ENCODE data around the gene ZNF354B.
"Not testable (repeated sequence)": the region's sequence is repeated elsewhere in the genome, so short reads cannot be mapped to it uniquely, and the experiment has no call there.

ZNF354B gene

DNA sequence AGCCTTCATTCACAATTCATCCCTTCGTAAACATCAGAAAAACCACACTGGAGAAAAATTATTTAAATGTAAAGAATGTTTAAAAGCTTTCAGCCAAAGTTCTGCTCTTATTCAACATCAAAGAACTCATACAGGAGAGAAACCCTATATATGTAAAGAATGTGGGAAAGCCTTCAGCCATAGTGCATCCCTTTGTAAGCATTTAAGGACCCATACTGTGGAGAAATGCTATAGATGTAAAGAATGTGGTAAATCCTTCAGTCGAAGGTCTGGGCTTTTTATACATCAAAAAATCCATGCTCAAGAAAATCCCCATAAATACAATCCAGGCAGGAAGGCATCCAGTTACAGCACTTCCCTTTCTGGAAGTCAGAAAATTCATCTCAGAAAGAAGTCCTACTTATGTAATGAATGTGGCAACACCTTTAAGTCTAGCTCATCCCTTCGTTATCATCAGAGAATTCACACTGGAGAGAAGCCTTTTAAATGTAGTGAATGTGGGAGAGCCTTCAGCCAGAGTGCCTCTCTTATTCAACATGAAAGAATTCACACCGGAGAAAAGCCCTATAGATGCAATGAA lies 23.5 kb downstream of the ZNF354B start:
- not testable (repeated sequence) for DNase-seq (ENCODE audit: low read depth in 2 of 2)

DNA sequence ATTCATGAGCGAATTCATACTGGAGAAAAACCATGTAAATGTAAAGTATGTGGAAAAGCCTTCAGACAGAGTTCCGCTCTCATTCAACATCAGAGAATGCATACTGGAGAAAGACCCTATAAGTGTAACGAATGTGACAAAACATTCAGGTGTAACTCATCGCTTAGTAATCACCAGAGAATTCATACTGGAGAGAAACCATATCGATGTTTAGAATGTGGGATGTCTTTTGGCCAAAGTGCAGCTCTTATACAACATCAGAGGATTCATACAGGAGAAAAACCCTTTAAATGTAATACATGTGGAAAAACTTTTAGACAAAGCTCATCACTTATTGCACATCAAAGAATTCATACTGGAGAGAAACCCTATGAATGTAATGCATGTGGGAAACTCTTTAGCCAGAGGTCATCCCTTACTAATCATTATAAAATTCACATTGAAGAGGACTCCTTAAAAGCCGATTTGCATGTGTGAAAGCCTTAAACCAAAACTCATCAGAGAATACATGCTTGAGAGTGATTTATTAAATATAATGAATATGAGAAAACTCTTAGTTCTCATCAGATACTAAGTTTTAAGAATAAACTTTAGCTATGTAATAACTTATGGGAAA lies 24.2 kb downstream of the ZNF354B start:
- DNase-seq (ENCODE audit: low read depth in 2 of 2), result no peak

DNA sequence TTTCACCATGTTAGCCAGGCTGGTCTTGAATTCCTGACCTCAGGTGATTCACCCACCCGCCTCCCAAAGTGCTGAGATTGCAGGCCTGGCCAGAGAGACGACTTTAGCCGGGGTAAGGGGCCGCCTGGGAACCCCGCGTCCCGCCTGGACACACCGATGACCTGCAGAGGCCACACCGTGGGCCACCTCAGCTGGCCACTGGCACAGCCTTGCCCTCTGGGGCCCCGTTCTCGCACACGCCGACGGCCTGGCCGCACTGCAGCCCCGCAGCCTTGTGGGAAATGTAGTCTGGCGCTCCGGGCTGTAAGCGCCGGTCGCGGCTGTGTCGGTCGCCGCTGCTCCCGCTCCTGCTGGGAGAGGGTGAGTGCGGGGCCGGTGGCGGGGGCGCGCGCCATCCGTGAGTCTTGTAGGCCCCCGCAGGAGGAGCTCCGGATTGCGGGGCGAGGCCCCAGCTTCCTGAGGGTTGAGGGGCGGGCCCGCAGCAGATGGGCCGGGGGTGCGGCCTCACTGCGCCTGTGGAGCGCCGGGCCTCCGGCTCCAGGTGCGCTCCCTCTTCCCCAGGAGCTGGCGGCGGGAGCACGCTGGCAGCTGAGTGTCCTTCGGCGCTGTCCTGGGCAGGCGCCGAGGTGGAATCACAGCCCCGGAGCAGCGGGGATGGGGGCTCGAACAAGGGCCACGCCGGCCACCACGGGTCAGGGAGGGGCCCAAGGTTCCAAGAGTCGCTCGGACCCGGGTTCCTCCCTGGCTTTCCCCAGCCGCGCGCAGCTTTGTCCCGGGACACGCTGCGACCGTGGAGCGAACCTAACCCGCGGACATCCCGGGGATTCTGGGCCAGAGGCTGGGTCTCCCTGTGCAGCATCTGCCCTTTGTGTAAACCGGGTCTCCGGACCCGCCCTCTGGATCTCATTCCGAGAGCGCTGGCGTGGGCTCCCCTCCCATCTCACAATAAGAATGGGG lies 36.1 kb downstream of the ZNF354B start, which contains the start of gene ZFP2:
Gene ZFP2, plus strand, starts transcription at position 299 of the 957 bp plus-strand sequence. CDS start 35,401 bp downstream, outside the sequence.
- DNase-seq (ENCODE audit: low read depth in 2 of 2), result no peak

DNA sequence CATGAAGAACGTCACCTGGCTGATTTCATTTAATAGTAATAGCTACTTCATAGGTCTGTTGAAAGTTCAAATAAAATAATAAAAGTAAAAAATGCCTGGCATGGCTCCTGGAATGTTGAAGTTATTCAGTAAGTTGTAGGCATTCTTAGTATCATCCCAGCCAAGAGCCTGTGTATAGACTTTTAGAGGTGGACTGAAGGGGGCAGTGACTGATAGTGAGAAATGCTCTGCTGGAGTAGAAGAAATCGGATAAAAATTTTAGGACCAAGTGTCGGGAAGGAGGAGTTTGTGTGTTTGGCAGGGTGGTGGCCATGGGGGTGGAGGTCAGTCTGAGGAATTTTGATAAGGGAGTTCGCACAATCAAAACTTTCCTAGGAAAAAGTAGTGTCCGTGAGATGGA lies 39.5 kb downstream of the ZNF354B start:
- DNase-seq (ENCODE audit: low read depth in 2 of 2), result no peak

DNA sequence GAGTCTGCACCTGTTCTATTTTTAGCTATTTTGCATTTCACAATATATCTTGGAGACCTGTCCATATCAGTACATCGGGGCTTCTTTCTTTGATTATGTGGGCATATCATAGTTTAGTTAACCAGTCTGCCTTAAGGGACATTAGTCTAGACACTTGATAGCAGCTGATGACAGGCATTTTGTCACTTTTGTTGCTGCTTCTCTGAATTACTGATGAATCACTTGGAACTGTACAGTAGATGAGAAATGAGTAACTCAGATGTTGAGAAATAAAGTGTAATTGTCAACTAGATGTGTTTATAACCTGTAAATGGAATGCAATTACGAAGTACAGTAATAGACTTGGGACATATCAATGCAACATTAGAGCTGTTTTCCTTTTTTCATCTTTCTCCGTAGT lies 43.1 kb downstream of the ZNF354B start:
- no peak for DNase-seq (ENCODE audit: low read depth in 2 of 2)

DNA sequence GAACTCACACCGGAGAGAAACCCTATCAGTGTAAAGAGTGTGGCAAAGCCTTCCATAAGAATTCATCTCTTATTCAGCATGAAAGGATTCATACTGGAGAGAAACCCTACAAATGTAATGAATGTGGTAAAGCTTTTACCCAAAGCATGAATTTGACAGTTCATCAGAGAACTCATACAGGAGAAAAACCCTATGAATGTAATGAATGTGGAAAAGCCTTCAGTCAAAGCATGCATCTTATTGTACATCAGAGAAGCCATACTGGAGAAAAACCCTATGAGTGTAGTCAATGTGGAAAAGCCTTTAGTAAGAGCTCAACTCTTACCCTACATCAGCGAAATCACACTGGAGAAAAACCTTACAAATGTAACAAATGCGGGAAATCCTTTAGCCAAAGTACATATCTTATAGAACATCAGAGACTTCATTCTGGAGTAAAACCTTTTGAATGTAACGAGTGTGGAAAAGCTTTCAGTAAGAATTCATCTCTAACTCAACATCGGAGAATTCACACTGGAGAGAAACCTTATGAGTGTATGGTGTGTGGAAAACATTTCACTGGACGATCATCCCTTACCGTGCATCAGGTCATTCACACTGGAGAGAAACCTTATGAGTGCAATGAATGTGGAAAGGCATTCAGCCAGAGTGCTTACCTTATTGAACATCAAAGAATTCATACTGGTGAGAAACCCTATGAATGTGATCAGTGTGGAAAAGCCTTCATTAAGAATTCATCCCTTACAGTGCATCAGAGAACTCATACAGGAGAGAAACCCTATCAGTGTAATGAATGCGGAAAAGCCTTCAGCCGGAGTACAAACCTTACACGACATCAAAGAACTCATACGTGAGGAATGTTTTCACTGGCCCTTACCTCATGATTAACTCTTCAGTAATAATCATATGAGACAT lies 72.3 kb downstream of the ZNF354B start:
- no peak for DNase-seq (ENCODE audit: low read depth in 2 of 2)
